Measurements from ENCODE around the gene AP3B2.

AP3B2 gene

GRCh38 chr15:82677720-82678323 is 31.9 kb downstream of the AP3B2 start:
- no peak for DNase-seq
- no peak for TF ChIP-seq POLR2A (IDR thresholded peaks at IDR 0.05; ENCODE audit: low read length)
- TF ChIP-seq GATA1 (IDR thresholded peaks at IDR 0.05; ENCODE audit: low read depth, low read length): no peak

GRCh38 chr15:82674873-82675272 is 34.8 kb downstream of the AP3B2 start:
- TF ChIP-seq POLR2A (IDR thresholded peaks at IDR 0.05; ENCODE audit: low read length): no peak
- no peak for TF ChIP-seq GATA1 (IDR thresholded peaks at IDR 0.05; ENCODE audit: low read depth, low read length)

GRCh38 chr15:82670699-82671098 is 39.0 kb downstream of the AP3B2 start:
- no peak for DNase-seq
- TF ChIP-seq GATA1 (IDR thresholded peaks at IDR 0.05; ENCODE audit: low read depth, low read length): no peak
- no peak for TF ChIP-seq POLR2A (IDR thresholded peaks at IDR 0.05; ENCODE audit: low read length)

More at GRCh38 chr15:82674873-82675272, 34.8 kb downstream of the AP3B2 start:
- no peak for DNase-seq

GRCh38 chr15:82666606-82667005 is 43.1 kb downstream of the AP3B2 start:
- TF ChIP-seq POLR2A (IDR thresholded peaks at IDR 0.05; ENCODE audit: low read length) (no peak), GATA1 (IDR thresholded peaks at IDR 0.05; ENCODE audit: low read depth, low read length) (no peak)
- DNase-seq: no peak

- TF ChIP-seq GATA1 (IDR thresholded peaks at IDR 0.05; ENCODE audit: low read depth, low read length) (no peak), POLR2A (IDR thresholded peaks at IDR 0.05; ENCODE audit: low read length) (no peak)
- DNase-seq: no peak
These were observed 45.7 kb downstream of the AP3B2 start for GRCh38 chr15:82664021-82664420.

- peak; percentile 71 to 78 for DNase-seq
- no peak for TF ChIP-seq GATA1 (IDR thresholded peaks at IDR 0.05; ENCODE audit: low read depth, low read length)
- TF ChIP-seq POLR2A (IDR thresholded peaks at IDR 0.05; ENCODE audit: low read length): no peak
These were observed 46.5 kb downstream of the AP3B2 start for GRCh38 chr15:82663186-82663600.

- no peak for DNase-seq
- no peak for TF ChIP-seq POLR2A (IDR thresholded peaks at IDR 0.05; ENCODE audit: low read length)
- no peak for TF ChIP-seq GATA1 (IDR thresholded peaks at IDR 0.05; ENCODE audit: low read depth, low read length)
These were observed 47.0 kb downstream of the AP3B2 start for GRCh38 chr15:82662641-82663040.

GRCh38 chr15:82660378-82660777 is 49.3 kb downstream of the AP3B2 start:
- no peak for TF ChIP-seq GATA1 (IDR thresholded peaks at IDR 0.05; ENCODE audit: low read depth, low read length)
- no peak for TF ChIP-seq POLR2A (IDR thresholded peaks at IDR 0.05; ENCODE audit: low read length)
- DNase-seq: no peak

- no peak for TF ChIP-seq POLR2A (IDR thresholded peaks at IDR 0.05; ENCODE audit: low read length)
- TF ChIP-seq GATA1 (IDR thresholded peaks at IDR 0.05; ENCODE audit: low read depth, low read length): no peak
- no peak for DNase-seq
These were observed 52.9 kb downstream of the AP3B2 start for GRCh38 chr15:82656641-82657266.

- TF ChIP-seq POLR2A (IDR thresholded peaks at IDR 0.05; ENCODE audit: low read length) (no peak), GATA1 (IDR thresholded peaks at IDR 0.05; ENCODE audit: low read depth, low read length) (no peak)
- no peak for DNase-seq
These were observed 54.1 kb downstream of the AP3B2 start for GRCh38 chr15:82655606-82656005.

- no peak for TF ChIP-seq POLR2A (IDR thresholded peaks at IDR 0.05; ENCODE audit: low read length)
- no peak for TF ChIP-seq GATA1 (IDR thresholded peaks at IDR 0.05; ENCODE audit: low read depth, low read length)
- DNase-seq: no peak
These were observed 56.0 kb downstream of the AP3B2 start for GRCh38 chr15:82653483-82654168.

GRCh38 chr15:82651708-82652107 is 58.0 kb downstream of the AP3B2 start:
- TF ChIP-seq GATA1 (IDR thresholded peaks at IDR 0.05; ENCODE audit: low read depth, low read length): no peak
- TF ChIP-seq POLR2A (IDR thresholded peaks at IDR 0.05; ENCODE audit: low read length): no peak
- no peak for DNase-seq

- DNase-seq: no peak
- TF ChIP-seq POLR2A (IDR thresholded peaks at IDR 0.05; ENCODE audit: low read length) (no peak), GATA1 (IDR thresholded peaks at IDR 0.05; ENCODE audit: low read depth, low read length) (no peak)
These were observed 59.5 kb downstream of the AP3B2 start for GRCh38 chr15:82650046-82650670.
